Sigmoid colon (tissue), 4 donors: ENCODE results near the gene CLIC6.

Source experiments
- POLR2A ChIP-seq, 2 donors: fragments of 450-650 bp; IDR thresholded peaks; one replicate each; pipeline ENCODE4 v1.6.1; 2016; ENCODE audit warnings: antibody characterized with exemption in 2 of 2, mild to moderate bottlenecking in 2 of 2, moderate library complexity in 2 of 2
- POLR2AphosphoS5 ChIP-seq, 4 donors: sonication (generic); formaldehyde crosslinking; IDR thresholded peaks; one replicate each; pipeline ENCODE4 v1.6.1; 2017; ENCODE audit warnings: antibody characterized with exemption in 4 of 4

DNA sequence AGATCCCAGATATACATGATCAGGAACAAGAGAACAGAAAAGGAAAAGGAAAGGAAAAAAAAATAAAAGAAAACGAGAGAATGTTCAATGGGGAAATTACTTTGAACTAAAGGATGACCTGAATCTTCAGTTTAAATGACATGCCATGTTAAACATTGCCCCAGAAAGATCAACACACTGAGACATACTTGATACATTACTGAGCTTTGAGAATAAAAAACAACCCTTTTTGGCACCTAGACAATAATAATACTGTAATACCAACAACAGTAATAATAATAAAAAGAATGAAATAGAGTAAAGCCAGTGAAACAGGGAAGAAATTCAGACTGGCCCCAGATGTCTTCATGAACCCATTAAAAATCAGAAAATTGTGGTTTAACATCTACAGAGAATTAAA, 44.8 kb downstream of the CLIC6 start:
- TF ChIP-seq POLR2AphosphoS5 (IDR thresholded peaks at IDR 0.05) (no peak), POLR2A (IDR thresholded peaks at IDR 0.05) (no peak)
